H54 (cell line): ENCODE measurements around the gene AGBL3.

ENCODE experiments used
- DNase-seq: peaks from one replicate; pipeline ENCODE4 v3.0.0; 2011; ENCODE audit warnings: low spot score, mixed read lengths; ENCODE audit not compliant: insufficient read length
- FAIRE-seq: peaks from 3 replicates; lab custom pipeline; 2011; peaks lifted over from hg19 to GRCh38; lab: Jason Lieb, UNC
- POLR2A ChIP-seq: IDR thresholded peaks from 2 replicates; pipeline ENCODE4 v1.6.1; 2011; ENCODE audit warnings: low read depth, mild to moderate bottlenecking, low read length

Gene AGBL3

GRCh38 chr7:135177028-135177696 is 190.9 kb downstream of the AGBL3 start:
- no peak for TF ChIP-seq POLR2A
- DNase-seq (no peak), FAIRE-seq (no peak)

- FAIRE-seq, result no peak
- TF ChIP-seq POLR2A, result no peak
- DNase-seq, result no peak
These were observed 192.1 kb downstream of the AGBL3 start for GRCh38 chr7:135178364-135178763.

- TF ChIP-seq POLR2A, result no peak
- DNase-seq (no peak), FAIRE-seq (no peak)
These were observed 193.1 kb downstream of the AGBL3 start for GRCh38 chr7:135179321-135179925.

- FAIRE-seq (no peak), DNase-seq (no peak)
- no peak for TF ChIP-seq POLR2A
These were observed 193.8 kb downstream of the AGBL3 start for GRCh38 chr7:135180122-135180521.

GRCh38 chr7:135181261-135181928 is 195.1 kb downstream of the AGBL3 start:
- FAIRE-seq (no peak), DNase-seq (no peak)
- no peak for TF ChIP-seq POLR2A

GRCh38 chr7:135181929-135182678 is 195.8 kb downstream of the AGBL3 start:
- TF ChIP-seq POLR2A, result no peak
- FAIRE-seq (no peak), DNase-seq (no peak)

GRCh38 chr7:135183478-135183877 is 197.2 kb downstream of the AGBL3 start:
- FAIRE-seq (no peak), DNase-seq (no peak)
- no peak for TF ChIP-seq POLR2A

- TF ChIP-seq POLR2A, result no peak
- DNase-seq, result no peak
- no peak for FAIRE-seq
These were observed 198.0 kb downstream of the AGBL3 start for GRCh38 chr7:135184254-135184841.
